Measurements from ENCODE around the gene PRR15. TPM values are rescaled to one million over a fixed set of nuclear protein-coding genes. Genes with fewer than 3 reads are reported as not detected.

The PRR15 gene
- total and polyA plus RNA-seq, 2 of the 13 experiments (the other 11 are each of a cell fraction or from before 2014, with no cell fraction given): 2.3 to 7.8 TPM

DNA sequence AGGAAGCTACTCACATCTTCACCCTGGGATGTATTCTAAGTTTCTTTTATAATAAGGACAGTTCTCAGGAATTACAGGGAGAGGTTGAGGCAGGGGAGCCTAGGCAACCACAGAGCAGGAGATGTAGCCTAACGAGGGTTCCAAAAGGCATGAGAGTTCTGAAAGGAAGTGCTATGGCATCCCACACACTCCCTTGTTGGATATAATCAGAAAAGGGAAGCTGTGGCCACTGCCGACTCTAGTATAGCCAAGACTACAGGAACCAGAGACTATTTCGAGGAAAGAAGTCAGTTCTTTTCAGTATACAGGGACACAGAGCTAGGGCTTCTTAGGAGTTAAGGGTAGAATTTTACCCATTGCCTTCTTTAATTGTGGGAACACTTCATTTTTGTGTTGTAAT, 11.0 kb downstream of the PRR15 start:
- peaks cover 4% of the 10 kb centered on the region for H3K4me1 ChIP-seq (ENCODE audit: insufficient read depth, low read length)
- H3K4me2 ChIP-seq (ENCODE audit: low read depth, low read length): no peak overlapping the region
- H3K79me2 ChIP-seq (ENCODE audit: insufficient read depth, low read length): no peaks in the 10 kb centered on the region
- DNase-seq (ENCODE audit: low spot score): no peak
- peaks cover 24% of the 10 kb centered on the region for H3K9me3 ChIP-seq (ENCODE audit: low read length)
- no peaks in the 10 kb centered on the region for H3K36me3 ChIP-seq (replicated peaks in 1 of 2; ENCODE audit: control insufficient read depth in 1 of 2, insufficient read depth in 2 of 2, low read length in 2 of 2)
- ChIA-PET POLR2A (no interaction called here), CTCF (ENCODE audit: low intra/inter-chr PET ratio, low total read pairs) (no interaction called here)
- H2AFZ ChIP-seq (ENCODE audit: low read length): no peak overlapping the region
- in situ Hi-C loops (cut with HindIII; ENCODE audit: extremely low pct_ligation_motif_present, low pct_unique_long_range_greater_than_20kb): no loop called here
- WGBS (ENCODE audit: low lambda C conversion rate): 66% methylated on average over 3 of the region's 3 CpGs
- no TSS peak for BruUV-seq (replicated peaks)
- no peak for TF ChIP-seq ZSCAN29 (CRISPR knock-in tag; conservative IDR thresholded peaks at IDR 0.05)
- no peak for TF ChIP-seq ZNF564 (CRISPR knock-in tag; IDR thresholded peaks at IDR 0.05)
- TF ChIP-seq WIZ (CRISPR knock-in tag; IDR thresholded peaks at IDR 0.05): no peak
- no peak for TF ChIP-seq ZNF672 (CRISPR knock-in tag; IDR thresholded peaks at IDR 0.05)
- TF ChIP-seq ZNF737 (CRISPR knock-in tag; IDR thresholded peaks at IDR 0.05; ENCODE audit: borderline replicate concordance): no peak
- TF ChIP-seq ZNF383 (CRISPR knock-in tag; IDR thresholded peaks at IDR 0.05; ENCODE audit: borderline replicate concordance): no peak
- no peak for TF ChIP-seq REPIN1 (CRISPR knock-in tag; IDR thresholded peaks at IDR 0.05; ENCODE audit: borderline replicate concordance, low read depth)
- TF ChIP-seq TARDBP (CRISPR knock-in tag; IDR thresholded peaks at IDR 0.05): no peak
- TF ChIP-seq MTF1 (CRISPR knock-in tag; IDR thresholded peaks at IDR 0.05): no peak
- TF ChIP-seq TMF1 (CRISPR knock-in tag; IDR thresholded peaks at IDR 0.05; ENCODE audit: low read depth): no peak
- TF ChIP-seq JUNB (CRISPR knock-in tag; IDR thresholded peaks at IDR 0.05; ENCODE audit: borderline replicate concordance): no peak
- no peak for TF ChIP-seq ZNF468 (CRISPR knock-in tag; IDR thresholded peaks at IDR 0.05)
- no peak for TF ChIP-seq ZSCAN20 (CRISPR knock-in tag; IDR thresholded peaks at IDR 0.05; ENCODE audit: borderline replicate concordance)
- 0 out of 5 replicates have a peak, but pooled peaks cover 0 to 1% of the 10 kb centered on the region in 2 experiments for H3K27me3 ChIP-seq (ENCODE audit: control insufficient read depth in 1 of 2, insufficient read depth in 2 of 2, low read length in 2 of 2)
- intact Hi-C loops (cut with micrococcal nuclease; ENCODE audit: unreplicated experiment): no loop called here
- H4K20me1 ChIP-seq (ENCODE audit: insufficient read depth, low read length): no peaks in the 10 kb centered on the region
- ATAC-seq: no peak
- H3K27ac ChIP-seq (ENCODE audit: extremely low read length, insufficient read depth, low read length): no peak overlapping the region
- no peak overlapping the region for H3K9ac ChIP-seq (ENCODE audit: insufficient read depth, low read depth, low read length)
- FAIRE-seq: no peak
- H3K4me3 ChIP-seq (replicated peaks in 1 of 3; ENCODE audit: insufficient read depth in 1 of 3, low read depth in 2 of 3, low read length in 3 of 3): no peak overlapping the region
